ENCODE measurements around the gene BABAM2. TPM values are rescaled to one million over a fixed set of nuclear protein-coding genes. Genes with fewer than 3 reads are reported as not detected.
A peak's percentile ranks its signal among the peaks of the same experiment; 100 is the strongest.
"Not testable (repeated sequence)": the region's sequence is repeated elsewhere in the genome, so short reads cannot be mapped to it uniquely, and the experiment has no call there.

Gene BABAM2
- total RNA-seq, 1 experiment from 2014 or later, result 16.3 TPM

GRCh38 chr2:28369358-28369757, 478.8 kb downstream of the BABAM2 start:
- Histone ChIP-seq H3K9ac (ENCODE audit: low read length) (no peak overlapping the region), H3F3A (ENCODE audit: low read length, unreplicated experiment) (no peaks in the 10 kb centered on the region), H4K20me1 (ENCODE audit: low read length) (no peaks in the 10 kb centered on the region), H3K4me2 (ENCODE audit: low read length) (no peak overlapping the region), H3K36me3 (ENCODE audit: low read depth, low read length) (no peaks in the 10 kb centered on the region), H2AFZ (ENCODE audit: low read length) (no peak overlapping the region), H3K27me3 (ENCODE audit: low read length) (no peaks in the 10 kb centered on the region), H3K9me3 (ENCODE audit: low read length) (no peaks in the 10 kb centered on the region), H3K4me1 (ENCODE audit: insufficient read depth, low read length) (peaks cover 41% of the 10 kb centered on the region), H3K79me2 (ENCODE audit: low read length) (no peaks in the 10 kb centered on the region), H3K27ac (ENCODE audit: low read length) (no peak overlapping the region), H3K4me3 (ENCODE audit: low read length) (no peak overlapping the region), H3K9me2 (replicated peaks; ENCODE audit: low read length) (no peaks in the 10 kb centered on the region)
- DNase-seq (no peak), ATAC-seq (no peak)
- no peak for TF ChIP-seq CTCF (conservative IDR thresholded peaks at IDR 0.05; ENCODE audit: low read depth, low read length)
- TF ChIP-seq EZH2phosphoT487 (IDR thresholded peaks at IDR 0.05; ENCODE audit: borderline replicate concordance, low read length), result no peak
- no peak for TF ChIP-seq EZH2 (IDR thresholded peaks at IDR 0.05; ENCODE audit: low read length, unreplicated experiment)
- CTCF ChIA-PET, result no interaction called here
- intact Hi-C loops (cut with micrococcal nuclease), result no loop called here
- no TSS peak for BruUV-seq (replicated peaks)
- POLR2A ChIA-PET (ENCODE audit: unreplicated experiment), result no interaction called here

GRCh38 chr2:28370354-28370753, 479.8 kb downstream of the BABAM2 start:
- Histone ChIP-seq H3K27me3 (ENCODE audit: low read length) (no peaks in the 10 kb centered on the region), H3K27ac (ENCODE audit: low read length) (peak overlapping the region; percentile 86), H3F3A (ENCODE audit: low read length, unreplicated experiment) (no peaks in the 10 kb centered on the region), H3K9me2 (replicated peaks; ENCODE audit: low read length) (no peaks in the 10 kb centered on the region), H3K4me2 (ENCODE audit: low read length) (peak overlapping the region; percentile 73), H4K20me1 (ENCODE audit: low read length) (no peaks in the 10 kb centered on the region), H3K9me3 (ENCODE audit: low read length) (no peaks in the 10 kb centered on the region), H3K4me3 (ENCODE audit: low read length) (peak overlapping the region; percentile 20; the same call in 1 of the 2 replicates), H3K79me2 (ENCODE audit: low read length) (no peaks in the 10 kb centered on the region), H3K9ac (ENCODE audit: low read length) (peak overlapping the region; percentile 42), H3K4me1 (ENCODE audit: insufficient read depth, low read length) (peaks cover 44% of the 10 kb centered on the region), H3K36me3 (ENCODE audit: low read depth, low read length) (no peaks in the 10 kb centered on the region), H2AFZ (ENCODE audit: low read length) (no peak overlapping the region)
- no peak for TF ChIP-seq CTCF (conservative IDR thresholded peaks at IDR 0.05; ENCODE audit: low read depth, low read length)
- no peak for TF ChIP-seq EZH2phosphoT487 (IDR thresholded peaks at IDR 0.05; ENCODE audit: borderline replicate concordance, low read length)
- no peak for TF ChIP-seq EZH2 (IDR thresholded peaks at IDR 0.05; ENCODE audit: low read length, unreplicated experiment)
- POLR2A ChIA-PET (ENCODE audit: unreplicated experiment), result no interaction called here
- peak; percentile 42 for DNase-seq
- intact Hi-C loops (cut with micrococcal nuclease), result no loop called here
- peak; percentile 25 for ATAC-seq
- CTCF ChIA-PET, result interaction anchor here (0.6 kb wide), 1 partner anchor 680 kb away, joined by 3 read pairs; no protein-coding TSS in a partner anchor
- no TSS peak for BruUV-seq (replicated peaks)

- H3K9me3 ChIP-seq (ENCODE audit: low read length); H4K20me1 ChIP-seq (ENCODE audit: low read length); H3K9me2 ChIP-seq (replicated peaks; ENCODE audit: low read length); CTCF ChIA-PET; H3K4me2 ChIP-seq (ENCODE audit: low read length); H3K27me3 ChIP-seq (ENCODE audit: low read length); intact Hi-C loops (cut with micrococcal nuclease); H3K27ac ChIP-seq (ENCODE audit: low read length); H3K79me2 ChIP-seq (ENCODE audit: low read length); BruUV-seq (replicated peaks); H3K9ac ChIP-seq (ENCODE audit: low read length); H2AFZ ChIP-seq (ENCODE audit: low read length); DNase-seq; H3K4me3 ChIP-seq (ENCODE audit: low read length); ATAC-seq; H3K36me3 ChIP-seq (ENCODE audit: low read depth, low read length); H3F3A ChIP-seq (ENCODE audit: low read length, unreplicated experiment); POLR2A ChIA-PET (ENCODE audit: unreplicated experiment): not testable (repeated sequence)
- peaks cover 39% of the 10 kb centered on the region for H3K4me1 ChIP-seq (ENCODE audit: insufficient read depth, low read length)
Measured at GRCh38 chr2:28371728-28372127, 481.2 kb downstream of the BABAM2 start.

All from PC-3 (cell line).